H54 (cell line): ENCODE measurements around the gene CRYM.
"Not testable (repeated sequence)": the region's sequence is repeated elsewhere in the genome, so short reads cannot be mapped to it uniquely, and the experiment has no call there.

Experiments used
- DNase-seq: peaks from one replicate; pipeline ENCODE4 v3.0.0; 2011; ENCODE audit warnings: low spot score, mixed read lengths; ENCODE audit not compliant: insufficient read length
- FAIRE-seq: peaks from 3 replicates; lab custom pipeline; 2011; peaks lifted over from hg19 to GRCh38; lab: Jason Lieb, UNC
- POLR2A ChIP-seq: IDR thresholded peaks from 2 replicates; pipeline ENCODE4 v1.6.1; 2011; ENCODE audit warnings: low read depth, mild to moderate bottlenecking, low read length

Gene CRYM

DNA sequence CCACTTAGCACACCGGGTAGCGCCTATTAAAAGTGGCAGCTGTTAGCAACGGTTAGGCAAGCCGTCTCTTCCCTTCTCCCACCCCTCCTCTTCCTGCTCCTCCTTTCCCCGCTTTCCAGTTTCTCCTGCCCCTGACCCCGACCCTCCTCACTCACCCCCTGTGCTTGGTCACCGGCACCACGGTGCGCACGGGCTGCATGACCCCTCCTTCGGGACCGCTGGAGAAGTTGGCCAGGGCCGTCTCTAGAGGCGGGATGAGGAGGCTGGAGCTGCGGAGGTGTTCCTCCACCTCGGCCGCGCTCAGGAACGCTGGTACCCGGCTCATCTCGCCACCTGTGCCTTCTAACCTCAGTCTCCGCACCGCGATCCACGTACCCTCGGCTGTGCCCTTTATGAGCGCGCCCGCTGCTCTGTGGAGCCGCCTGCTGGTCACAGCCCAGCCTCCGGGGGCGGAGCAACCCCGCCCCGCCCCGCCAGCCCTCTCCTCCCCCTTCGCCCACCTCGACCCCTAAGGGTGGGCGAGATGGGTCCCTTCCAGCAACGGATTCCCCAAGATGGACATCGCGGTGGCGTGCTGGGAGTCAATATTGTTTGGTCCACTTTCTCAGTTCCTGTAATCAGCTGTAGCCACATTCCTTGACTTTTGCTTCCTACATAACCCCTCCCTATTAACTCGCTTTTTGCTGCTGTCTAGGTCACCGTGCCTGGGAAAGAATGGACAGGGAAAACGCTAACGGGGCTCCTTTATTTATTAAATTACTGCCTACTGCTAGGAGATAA, at the start of gene CRYM:
Gene CRYM, minus strand, starts transcription at position 364 of the 780 bp plus-strand sequence. Its CDS starts 39 bp downstream, at position 325.
- FAIRE-seq: no peak
- no peak for TF ChIP-seq POLR2A
- peak; percentile 56 for DNase-seq

- FAIRE-seq: no peak
Observed at GRCh38 chr16:21327046-21327445, 49.0 kb upstream of the CRYM start.

DNA sequence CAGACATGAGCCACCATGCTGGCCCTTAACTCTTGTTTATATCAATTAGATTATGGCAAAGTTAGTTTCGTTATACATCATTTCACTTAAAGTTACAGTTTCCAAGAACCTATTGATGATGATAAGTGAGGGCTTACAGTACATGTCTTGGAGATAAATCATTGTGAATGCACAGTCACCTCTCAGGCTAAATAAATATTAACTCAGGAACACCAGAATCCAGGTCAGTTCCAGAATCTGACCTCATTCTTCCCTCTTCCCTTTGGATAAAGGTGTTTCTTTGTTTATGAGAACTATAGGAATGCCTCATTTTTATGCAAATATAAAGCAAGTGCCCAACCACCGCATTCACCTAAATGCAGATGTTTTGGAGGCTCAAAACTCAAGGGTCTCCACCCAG, 48.4 kb upstream of the CRYM start:
- no peak for DNase-seq
- no peak for FAIRE-seq
- no peak for TF ChIP-seq POLR2A

More at GRCh38 chr16:21327046-21327445, 49.0 kb upstream of the CRYM start:
- TF ChIP-seq POLR2A: no peak
- DNase-seq: no peak

DNA sequence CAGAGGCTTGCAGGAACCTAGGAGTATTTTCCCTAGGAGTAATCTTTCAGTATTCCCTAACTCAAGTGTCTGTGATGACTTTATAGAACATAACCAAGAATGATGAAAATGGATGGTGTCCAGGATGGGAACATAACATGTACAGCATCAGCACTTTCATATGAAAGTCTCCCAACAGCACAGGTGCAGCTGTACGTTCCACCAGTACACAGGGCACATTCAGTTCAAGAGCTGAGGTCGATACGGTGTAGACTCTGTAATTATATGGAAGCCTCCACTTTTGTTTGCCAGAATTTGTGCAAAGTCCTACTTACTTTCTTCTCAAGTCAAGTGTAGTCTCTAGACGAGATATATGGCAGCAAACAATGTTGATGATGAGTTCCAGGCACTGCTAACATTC, 46.2 kb upstream of the CRYM start:
- no peak for TF ChIP-seq POLR2A
- DNase-seq (no peak), FAIRE-seq (no peak)

DNA sequence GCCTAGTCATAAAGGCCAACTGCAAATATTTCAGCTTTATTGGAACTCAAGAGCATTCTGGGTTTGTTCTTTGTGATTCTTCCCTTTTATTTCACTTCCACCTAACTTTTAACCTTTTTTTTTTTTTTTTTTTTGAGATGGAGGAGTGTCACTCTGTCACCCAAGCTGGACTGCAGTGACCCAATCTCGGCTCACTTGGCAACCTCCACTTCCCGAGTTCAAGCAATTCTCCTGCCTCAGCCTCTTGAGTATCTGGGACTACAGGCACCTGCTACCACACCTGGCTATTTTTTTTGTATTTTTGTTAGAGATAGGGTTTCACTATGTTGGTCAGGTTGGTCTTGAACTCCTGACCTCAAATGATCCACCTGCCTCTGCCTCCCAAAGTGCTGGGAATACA, 44.2 kb upstream of the CRYM start:
- FAIRE-seq, DNase-seq: not testable (repeated sequence)

- TF ChIP-seq POLR2A: no peak
- no peak for DNase-seq
- FAIRE-seq: no peak
Observed at GRCh38 chr16:21321736-21322135, 43.6 kb upstream of the CRYM start.

DNA sequence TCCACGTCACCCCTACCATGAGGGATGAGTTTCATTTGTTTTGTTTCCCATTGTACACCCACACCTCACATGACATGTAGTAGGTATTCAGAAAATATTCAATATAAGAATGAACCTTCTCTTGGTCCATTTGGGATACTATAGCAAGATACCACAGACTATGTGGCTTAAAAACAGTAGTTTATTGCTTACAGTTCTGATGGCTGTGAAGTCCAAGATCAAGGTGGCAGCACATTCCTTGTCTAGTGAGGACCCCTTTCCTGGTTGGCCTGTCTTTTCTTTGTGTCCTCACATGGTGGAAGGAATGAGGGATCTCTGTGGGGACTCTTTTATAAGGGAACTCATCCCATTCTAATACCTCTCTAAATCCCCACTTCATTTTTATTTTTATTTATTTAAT, 36.2 kb upstream of the CRYM start:
- no peak for TF ChIP-seq POLR2A
- DNase-seq (no peak), FAIRE-seq (no peak)

DNA sequence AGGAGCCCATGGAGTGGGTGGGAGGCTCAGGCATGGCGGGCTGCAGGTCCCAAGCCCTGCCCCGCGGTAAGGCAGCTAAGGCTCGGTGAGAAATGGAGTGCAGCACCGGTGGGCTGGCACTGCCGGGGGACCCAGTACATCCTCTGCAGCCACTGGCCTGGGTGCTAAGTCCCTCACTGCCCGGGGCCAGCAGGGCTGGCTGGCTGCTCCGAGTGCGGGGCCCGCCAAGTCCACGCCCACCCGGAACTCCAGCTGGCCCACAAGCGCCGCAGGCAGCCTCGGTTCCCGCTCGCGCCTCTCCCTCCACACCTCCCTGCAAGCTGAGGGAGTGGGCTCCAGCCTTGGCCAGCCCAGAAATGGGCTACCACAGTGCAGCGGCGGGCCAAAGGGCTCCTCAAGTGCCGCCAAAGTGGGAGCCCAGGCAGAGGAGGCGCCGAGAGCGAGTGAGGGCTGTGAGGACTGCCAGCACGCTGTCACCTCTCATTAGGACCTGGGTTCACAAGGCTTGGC, 34.8 kb upstream of the CRYM start:
- DNase-seq, FAIRE-seq: not testable (repeated sequence)

- DNase-seq, FAIRE-seq: not testable (repeated sequence)
Observed at GRCh38 chr16:21312046-21312445, 34.0 kb upstream of the CRYM start.

- not testable (repeated sequence) for FAIRE-seq, DNase-seq
Observed at GRCh38 chr16:21306712-21307111, 28.6 kb upstream of the CRYM start.

DNA sequence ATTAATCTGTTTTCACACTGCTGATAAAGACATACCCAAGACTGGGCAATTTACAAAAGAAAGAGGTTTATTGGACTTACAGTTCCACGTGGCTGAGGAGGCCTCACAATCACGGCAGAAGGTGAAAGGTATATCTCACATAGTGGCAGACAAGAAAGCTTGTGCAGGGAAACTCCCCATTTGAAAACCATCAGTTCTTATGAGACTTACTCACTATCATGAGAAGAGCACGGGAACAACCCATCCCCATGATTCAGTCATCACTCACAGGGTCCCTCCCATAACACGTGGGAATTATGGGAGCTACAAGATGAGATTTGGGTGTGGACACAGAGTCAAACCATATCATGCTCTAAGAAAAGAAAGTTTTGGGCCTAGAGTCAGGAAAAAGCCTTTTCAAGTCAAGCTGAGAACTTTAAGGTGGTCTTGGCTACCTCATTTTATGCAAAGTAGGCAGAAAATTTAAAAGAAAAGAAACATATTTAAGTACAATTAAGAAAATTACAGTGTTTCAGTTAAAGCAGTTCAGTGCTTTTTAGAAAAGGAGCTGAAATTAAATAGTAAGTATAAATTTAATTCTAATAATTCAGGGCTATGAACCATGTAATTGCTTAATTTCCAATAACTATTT, 24.9 kb upstream of the CRYM start:
- FAIRE-seq: peak; percentile 92
- TF ChIP-seq POLR2A: no peak
- DNase-seq: peak; percentile 40

- TF ChIP-seq POLR2A: no peak
- peak; percentile 38 for FAIRE-seq
- no peak for DNase-seq
Observed at GRCh38 chr16:21302454-21302853, 24.4 kb upstream of the CRYM start.

DNA sequence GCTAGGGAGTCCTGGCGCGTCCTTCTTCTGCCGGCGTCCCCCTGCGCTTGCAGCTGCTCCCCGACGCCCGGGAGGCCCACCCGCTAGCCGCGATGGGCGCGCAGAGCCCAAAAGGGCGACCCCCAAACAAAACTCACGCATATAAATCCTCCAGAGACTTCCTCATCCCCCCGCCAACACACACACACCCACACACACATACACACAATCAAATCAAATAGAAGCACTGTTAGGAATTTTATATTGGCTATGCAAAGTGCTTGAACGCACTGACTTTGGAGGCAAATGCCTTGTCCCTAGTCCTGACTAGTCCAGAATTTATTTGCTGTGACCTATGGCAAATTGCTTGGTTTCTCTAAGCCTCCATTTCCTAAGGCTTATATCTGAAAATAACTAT, 23.8 kb upstream of the CRYM start:
- DNase-seq (no peak), FAIRE-seq (no peak)
- no peak for TF ChIP-seq POLR2A

DNA sequence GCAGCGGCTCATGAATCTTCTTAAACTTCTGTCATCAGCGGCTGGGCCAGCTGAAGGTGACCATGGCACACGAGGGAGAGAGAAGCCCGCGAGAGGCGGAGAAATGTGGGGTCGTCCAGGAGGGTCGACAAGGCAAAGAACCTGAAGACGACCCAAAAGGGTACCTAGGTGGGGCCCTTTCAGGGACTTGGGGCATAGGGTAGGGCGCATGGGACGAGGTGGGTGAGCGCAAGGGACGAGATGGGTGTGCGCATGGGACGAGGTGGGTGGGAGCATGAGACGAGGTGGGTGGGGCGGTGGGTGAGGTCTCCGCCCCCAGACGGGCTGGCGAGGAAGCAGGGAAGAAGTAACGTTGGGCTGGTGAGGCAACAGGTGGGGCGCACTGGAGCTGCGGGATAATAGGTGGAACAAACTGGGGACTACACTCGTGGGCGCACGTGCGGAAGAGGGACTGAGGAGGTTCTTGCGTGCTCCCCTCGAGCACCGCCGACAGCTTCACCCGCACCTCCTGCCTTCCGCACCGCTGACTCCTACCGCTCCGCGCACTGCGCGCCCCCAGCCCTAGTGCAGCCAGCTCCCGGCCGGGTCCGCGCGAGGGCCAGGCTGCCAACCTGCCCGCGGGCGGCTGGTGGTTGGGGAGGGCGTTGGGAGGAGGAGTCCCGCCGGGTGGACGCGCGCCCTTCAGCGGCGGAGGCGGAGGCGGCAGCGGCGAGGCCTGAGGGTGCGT, 23.2 kb upstream of the CRYM start:
- peak; percentile 62 for DNase-seq
- peak; percentile 92 for FAIRE-seq
- peak; percentile 18; the same call in 1 of the 2 replicates for TF ChIP-seq POLR2A
